Fibroblast of mammary gland (primary cell): Measurements from ENCODE around the gene PAF1.

ENCODE experiments used
- DNase-seq: peaks from one replicate; pipeline ENCODE4 v3.0.0-alpha.2; 2010; ENCODE audit warnings: low read depth
- H3K4me3 ChIP-seq: 2 replicates; pipeline ENCODE4 v1.5.1; 2011; ENCODE audit warnings: low read depth, mild to moderate bottlenecking, low read length, moderate library complexity; ENCODE audit not compliant: control insufficient read depth
- TF ChIP-seq, protein P1 (sequence below): conservative IDR thresholded peaks from 2 replicates; pipeline ENCODE4 v1.5.1; 2011; ENCODE audit warnings: low read depth, low read length, inconsistent platforms; ENCODE audit not compliant: control insufficient read depth, insufficient read depth

Gene PAF1

DNA sequence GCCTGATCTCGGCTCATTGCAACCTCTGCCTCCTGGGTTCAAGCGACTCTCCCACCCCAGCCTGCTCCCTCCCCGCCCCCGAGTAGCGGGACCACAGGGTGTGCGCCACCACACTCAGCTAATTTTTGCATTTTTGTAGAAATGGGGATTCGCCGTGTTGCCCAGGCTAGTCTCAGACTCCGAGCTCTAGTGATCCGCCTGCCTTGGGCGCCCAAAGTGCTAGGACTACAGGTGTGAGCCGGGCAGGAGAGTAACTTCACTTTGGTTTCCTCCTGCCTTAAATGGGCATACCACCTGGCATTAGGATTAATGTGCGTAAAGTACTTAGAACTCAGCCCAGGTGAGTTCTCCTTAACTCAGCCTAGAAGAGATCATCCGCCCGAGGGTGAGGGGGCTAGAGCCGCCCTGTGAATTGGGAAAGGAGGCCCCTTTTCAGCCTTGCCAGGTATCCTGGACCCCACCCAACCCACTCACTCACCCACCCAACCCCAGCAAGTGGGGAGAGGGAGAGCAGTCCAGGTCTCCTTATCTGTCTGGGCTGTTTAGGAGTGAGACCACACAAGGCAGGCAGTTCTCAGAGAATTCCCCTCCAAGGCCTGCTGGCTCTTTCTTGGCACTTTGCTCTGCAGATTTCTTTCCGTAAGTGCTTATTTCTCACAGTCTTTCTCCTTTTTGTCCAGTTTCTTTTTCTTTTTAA lies 14.5 kb upstream of the PAF1 start:
- DNase-seq, result no peak
- H3K4me3 ChIP-seq, result no peak overlapping the region
- TF ChIP-seq, protein P1, sequence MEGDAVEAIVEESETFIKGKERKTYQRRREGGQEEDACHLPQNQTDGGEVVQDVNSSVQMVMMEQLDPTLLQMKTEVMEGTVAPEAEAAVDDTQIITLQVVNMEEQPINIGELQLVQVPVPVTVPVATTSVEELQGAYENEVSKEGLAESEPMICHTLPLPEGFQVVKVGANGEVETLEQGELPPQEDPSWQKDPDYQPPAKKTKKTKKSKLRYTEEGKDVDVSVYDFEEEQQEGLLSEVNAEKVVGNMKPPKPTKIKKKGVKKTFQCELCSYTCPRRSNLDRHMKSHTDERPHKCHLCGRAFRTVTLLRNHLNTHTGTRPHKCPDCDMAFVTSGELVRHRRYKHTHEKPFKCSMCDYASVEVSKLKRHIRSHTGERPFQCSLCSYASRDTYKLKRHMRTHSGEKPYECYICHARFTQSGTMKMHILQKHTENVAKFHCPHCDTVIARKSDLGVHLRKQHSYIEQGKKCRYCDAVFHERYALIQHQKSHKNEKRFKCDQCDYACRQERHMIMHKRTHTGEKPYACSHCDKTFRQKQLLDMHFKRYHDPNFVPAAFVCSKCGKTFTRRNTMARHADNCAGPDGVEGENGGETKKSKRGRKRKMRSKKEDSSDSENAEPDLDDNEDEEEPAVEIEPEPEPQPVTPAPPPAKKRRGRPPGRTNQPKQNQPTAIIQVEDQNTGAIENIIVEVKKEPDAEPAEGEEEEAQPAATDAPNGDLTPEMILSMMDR, result no peak

DNA sequence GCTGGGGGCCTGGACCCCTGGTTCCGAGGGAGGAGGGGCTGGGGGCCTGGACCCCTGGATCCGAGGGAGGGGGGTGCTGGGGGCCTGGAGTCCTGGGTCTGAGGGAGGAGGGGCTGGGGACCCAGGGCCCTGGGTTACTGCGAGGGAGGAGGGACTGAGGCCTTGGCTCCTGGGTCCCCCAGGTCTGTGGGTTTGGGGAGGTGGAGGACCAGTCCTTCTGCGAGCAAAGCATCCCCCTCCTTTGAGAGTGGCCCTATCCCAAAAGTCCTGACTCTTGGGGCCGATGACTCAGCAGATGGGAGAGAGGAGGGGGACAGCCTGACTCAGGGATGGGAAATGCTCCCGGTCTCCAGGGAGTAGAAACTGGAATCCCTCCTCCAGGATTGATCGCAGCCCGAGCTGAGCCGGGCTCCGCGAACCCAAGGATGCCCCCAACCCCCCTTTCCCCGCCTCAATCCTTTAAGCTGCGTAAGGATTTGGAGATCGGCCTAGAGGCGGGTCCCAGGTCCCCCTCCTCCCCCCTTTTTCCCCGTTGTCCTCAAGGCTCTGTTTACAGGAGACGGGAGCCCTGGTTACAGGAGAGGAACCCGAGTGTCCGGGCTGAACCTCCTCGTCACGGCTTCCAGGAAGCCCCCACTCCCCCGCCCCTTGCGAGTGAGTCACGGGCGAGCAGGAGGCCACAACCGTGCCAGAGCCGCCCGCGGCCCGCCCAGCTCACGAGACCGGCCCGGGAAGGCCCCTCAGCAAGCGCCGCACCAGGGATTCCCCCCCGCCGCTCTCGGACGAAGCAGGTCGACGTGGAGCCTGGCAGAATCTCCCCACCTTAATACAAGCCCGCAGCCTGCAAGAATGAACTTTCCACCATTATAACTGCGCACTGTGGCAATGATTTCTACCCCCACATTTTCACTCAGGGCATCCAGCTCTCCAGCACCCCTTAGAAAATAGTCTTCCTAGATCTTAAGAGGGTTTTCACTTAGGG lies 12.7 kb upstream of the PAF1 start:
- H3K4me3 ChIP-seq, result peak overlapping the region; percentile 43
- peak; percentile 100 for DNase-seq
- TF ChIP-seq, protein P1, result no peak

DNA sequence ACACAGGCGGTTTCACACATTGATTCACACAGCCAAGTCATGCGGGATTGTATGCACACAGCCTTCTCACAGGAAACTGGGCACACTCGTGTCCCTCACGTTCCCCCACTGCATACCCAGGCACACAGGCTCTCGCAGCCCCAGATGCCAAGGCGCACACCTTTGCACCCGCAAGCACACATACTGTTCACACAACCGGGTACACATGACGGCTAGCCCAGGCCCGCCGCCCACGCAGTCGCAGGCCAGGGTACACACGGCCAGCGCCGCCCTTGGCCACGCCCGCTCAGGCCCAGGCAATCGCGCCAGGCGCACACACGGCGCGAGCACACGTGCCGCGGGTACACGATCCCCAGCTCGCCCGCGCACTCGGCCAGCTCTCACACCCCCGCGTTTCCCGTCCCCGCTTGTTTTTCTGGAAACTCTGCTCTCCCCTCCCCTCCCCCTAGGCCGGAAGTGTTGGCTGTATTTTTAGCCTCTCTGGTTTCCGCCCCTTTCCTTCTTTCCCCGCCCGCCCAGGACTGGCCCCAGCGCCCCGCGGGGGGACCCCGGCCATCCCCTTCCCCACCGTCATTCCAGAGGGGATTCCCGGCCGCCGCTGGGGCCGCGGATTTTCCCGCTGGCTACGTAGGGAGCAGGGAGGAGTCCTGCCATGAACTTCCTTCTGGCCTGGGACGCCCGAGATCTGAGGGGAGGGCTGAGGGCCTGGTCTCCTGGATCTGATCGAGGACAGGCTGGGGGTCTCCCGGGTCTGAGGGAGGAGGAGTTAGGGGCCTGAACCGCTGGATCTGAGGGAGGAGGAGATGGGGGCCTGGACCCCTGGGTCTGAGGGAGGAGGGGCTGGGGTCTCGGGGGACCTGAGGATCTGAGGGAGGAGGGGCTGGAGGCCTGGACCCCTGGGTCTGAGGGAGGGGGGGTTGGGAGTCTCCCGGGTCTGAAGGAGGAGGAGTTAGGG lies 11.7 kb upstream of the PAF1 start:
- peak; percentile 94 for DNase-seq
- H3K4me3 ChIP-seq, result peak overlapping the region; percentile 43
- TF ChIP-seq, protein P1, result no peak

DNA sequence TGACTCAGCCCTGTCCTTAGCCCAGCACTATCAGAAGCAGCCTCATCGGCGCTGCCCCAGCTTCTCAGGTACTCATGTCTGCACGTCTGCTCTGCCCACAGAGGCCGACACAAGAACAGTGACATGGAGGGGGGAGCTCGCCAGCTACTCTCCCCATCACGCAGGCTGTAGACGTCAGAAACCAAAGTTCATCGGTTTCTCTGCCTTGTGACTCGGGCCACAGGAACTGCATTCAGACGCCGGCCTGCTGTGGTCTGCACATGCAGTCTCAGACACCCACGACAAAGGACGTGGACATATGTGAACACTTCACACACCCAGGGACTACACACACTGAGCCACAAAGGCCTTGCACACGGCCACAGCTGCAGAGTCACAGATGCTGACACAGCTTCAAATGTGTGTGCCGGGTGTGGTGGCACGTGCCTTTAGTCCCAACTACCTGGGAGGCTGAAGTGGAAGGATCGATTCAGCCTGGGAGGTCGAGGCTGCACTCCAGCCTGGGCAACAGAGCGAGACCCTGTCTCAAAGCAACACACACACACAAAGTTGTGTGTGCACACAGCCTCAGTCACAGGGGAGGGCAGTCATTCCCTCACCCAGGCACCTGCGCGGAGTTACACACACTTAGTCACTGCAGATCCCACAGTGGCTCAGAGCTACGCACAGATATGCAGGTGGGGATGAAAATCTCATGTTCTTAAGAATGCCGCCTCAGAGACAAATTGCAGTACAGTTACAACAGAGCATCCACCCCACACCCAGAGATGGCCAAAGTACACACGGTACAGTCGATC lies 10.8 kb upstream of the PAF1 start:
- DNase-seq, result peak; percentile 95
- TF ChIP-seq, protein P1, result no peak
- H3K4me3 ChIP-seq, result no peak overlapping the region

DNA sequence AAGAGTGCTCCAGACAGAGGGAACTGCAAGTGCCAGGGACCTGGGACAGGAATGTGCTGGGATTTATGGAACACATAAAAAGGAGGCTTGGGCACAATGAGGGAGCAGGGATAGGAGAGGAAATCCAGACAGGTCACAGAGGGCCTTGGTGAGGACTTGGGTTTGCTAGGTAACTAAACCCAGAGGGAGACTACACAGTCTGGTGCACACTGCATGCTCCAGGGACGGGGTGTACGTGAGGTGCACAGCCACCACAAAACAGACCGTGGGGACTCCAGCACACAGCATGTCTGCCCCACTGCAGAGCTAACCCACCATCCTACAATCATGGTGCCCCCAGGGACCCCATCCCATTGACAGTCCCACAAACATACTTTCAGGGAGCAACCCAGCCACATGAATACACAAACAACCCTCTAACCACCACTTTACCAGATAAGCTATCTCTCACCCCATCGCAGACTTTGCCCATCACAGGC lies 10.2 kb upstream of the PAF1 start:
- no peak overlapping the region for H3K4me3 ChIP-seq
- no peak for DNase-seq
- TF ChIP-seq, protein P1, result no peak
